GM21381 (cell line): ENCODE data around the gene PRPF6.
A peak's percentile ranks its signal among the peaks of the same experiment; 100 is the strongest.

ENCODE experiments used
- ATAC-seq: cut with Tn5 transposase; IDR thresholded peaks from one replicate; pipeline ENCODE4 v1.9.1; 2021; ENCODE audit warnings: mild to moderate bottlenecking, moderate library complexity; ENCODE audit not compliant: unreplicated experiment

PRPF6 gene

GRCh38 chr20:64062596-64063388, 81.9 kb downstream of the PRPF6 start, which contains the start of gene TCEA2:
TCEA2 (plus strand) TSS chr20:64063198; CDS start chr20:64063313, 115 bp downstream.
- peak; percentile 74 for ATAC-seq

GRCh38 chr20:64063389-64064144, 82.6 kb downstream of the PRPF6 start:
- ATAC-seq, result no peak

- ATAC-seq, result no peak
These were observed 83.3 kb downstream of the PRPF6 start for GRCh38 chr20:64064145-64064698.

- ATAC-seq, result no peak
These were observed 84.4 kb downstream of the PRPF6 start for GRCh38 chr20:64065062-64065973.

GRCh38 chr20:64065974-64066343, 85.0 kb downstream of the PRPF6 start:
- ATAC-seq, result peak; percentile 46

GRCh38 chr20:64067005-64067632, 86.2 kb downstream of the PRPF6 start:
- no peak for ATAC-seq

GRCh38 chr20:64067733-64068307, 86.9 kb downstream of the PRPF6 start:
- no peak for ATAC-seq

- ATAC-seq, result no peak
These were observed 87.7 kb downstream of the PRPF6 start for GRCh38 chr20:64068386-64069208.

GRCh38 chr20:64069209-64069613, 88.3 kb downstream of the PRPF6 start:
- no peak for ATAC-seq

- no peak for ATAC-seq
These were observed 88.8 kb downstream of the PRPF6 start for GRCh38 chr20:64069614-64070243.

GRCh38 chr20:64070244-64070993, 89.5 kb downstream of the PRPF6 start:
- ATAC-seq, result no peak

- no peak for ATAC-seq
These were observed 90.7 kb downstream of the PRPF6 start for GRCh38 chr20:64071341-64072332.

- no peak for ATAC-seq
These were observed 91.6 kb downstream of the PRPF6 start for GRCh38 chr20:64072498-64073063.

- no peak for ATAC-seq
These were observed 92.7 kb downstream of the PRPF6 start for GRCh38 chr20:64073476-64074183.

GRCh38 chr20:64074184-64074789, 93.4 kb downstream of the PRPF6 start:
- ATAC-seq, result no peak
